Central memory CD4-positive, alpha-beta T cell (primary cell): ENCODE measurements around the gene KAT7.
"Not testable (repeated sequence)": the region's sequence is repeated elsewhere in the genome, so short reads cannot be mapped to it uniquely, and the experiment has no call there.

Experiments
- DNase-seq: peaks from one replicate; pipeline ENCODE4 v3.0.0; 2022

KAT7 gene

DNA sequence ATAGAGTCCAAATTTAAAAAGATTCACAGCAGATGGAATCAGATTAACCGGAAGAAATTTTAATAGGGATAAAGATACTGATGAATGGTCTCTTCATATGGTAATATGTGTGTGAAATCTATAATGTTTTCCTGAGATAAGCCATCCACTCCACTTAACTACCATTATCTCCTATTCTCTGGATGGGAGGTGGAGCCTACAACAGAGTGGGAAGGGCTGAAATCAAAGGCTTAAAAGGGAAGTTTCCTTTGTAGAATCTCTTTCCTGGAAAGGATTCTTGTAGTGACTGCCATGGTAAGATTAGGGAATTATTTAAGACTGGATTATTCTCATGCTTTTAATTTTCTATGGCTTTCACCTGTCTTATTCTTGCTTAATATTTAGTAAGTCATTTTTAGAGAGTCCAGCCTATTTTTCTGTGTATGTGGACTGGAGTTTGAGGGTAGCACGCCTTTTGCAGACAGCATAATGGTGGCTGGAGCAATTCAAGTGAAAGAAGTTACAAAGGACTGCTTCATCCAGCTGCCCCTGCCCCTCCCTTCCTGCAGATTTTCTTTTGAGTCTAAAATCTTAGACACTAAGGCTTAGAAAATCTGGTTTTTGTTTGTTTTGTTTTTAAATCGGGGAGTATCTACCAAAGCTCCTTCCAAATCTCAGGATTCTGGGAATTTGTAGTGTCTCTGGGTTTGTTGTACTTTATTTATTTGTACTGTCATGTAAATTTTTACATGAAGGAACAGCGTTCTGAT lies 26.5 kb downstream of the KAT7 start:
- DNase-seq, result no peak

DNA sequence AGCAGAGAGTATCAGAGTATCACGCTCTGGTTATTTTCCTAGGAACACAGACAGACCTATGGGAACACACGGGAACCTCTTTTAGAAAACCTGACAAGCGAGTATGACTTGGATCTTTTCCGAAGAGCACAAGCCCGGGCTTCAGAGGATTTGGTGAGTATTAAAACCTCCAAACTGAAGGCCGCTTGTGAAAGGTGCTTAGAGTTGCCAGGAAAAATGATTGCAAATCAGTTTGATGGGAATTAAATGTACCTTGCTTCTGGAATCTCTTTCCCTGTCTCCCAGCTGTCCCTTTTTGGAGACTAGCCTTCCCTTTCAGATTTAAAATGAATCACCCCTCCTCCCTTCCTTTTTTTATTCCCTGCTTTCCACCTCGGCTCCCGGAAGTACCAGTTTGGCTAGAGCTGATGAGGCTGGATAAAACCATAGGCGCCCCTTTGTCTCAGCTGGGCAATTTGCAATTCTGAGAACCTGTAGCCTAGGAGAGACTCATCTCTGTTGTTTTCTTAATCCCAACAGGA lies 27.3 kb downstream of the KAT7 start:
- no peak for DNase-seq

- DNase-seq, result peak; percentile 77
These were observed 29.5 kb downstream of the KAT7 start for GRCh38 chr17:49817993-49818392.

DNA sequence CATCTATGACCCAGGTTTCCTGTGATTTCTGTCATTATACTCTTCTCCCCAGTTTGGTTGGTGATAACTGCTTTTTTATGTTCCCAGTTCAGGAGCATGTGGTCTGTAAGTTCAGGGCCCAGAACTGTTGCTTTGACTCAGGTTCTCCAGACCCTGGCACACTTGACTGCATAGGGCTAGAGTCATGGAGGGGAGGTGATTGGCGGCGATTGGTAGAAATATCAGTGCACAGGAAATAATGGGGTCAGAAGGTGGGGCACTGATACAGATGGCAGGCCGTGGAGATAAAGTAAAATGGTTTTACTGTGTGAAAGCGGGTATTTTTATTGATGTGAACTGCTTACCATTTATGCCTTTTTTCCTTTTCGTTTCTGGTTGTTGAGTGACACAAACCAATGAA lies 30.7 kb downstream of the KAT7 start:
- no peak for DNase-seq

GRCh38 chr17:49819651-49820050 lies 31.2 kb downstream of the KAT7 start:
- no peak for DNase-seq

- DNase-seq, result no peak
These were observed 32.3 kb downstream of the KAT7 start for GRCh38 chr17:49820773-49821172.

DNA sequence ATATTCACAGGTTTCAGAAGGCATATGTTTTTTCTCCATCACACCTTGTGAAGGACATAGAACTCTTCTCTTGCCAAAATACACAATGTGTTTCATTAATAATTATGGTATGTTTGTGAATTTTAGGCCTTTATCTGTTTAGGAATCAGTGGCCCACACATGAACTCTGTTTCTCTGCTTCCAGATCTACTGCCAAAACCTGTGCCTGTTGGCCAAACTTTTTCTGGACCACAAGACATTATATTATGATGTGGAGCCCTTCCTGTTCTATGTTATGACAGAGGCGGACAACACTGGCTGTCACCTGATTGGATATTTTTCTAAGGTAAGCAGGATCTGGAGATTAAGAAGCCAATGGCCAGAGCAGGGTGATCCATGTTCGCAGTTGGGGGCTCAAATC lies 33.0 kb downstream of the KAT7 start:
- DNase-seq, result no peak

GRCh38 chr17:49821916-49822315 lies 33.4 kb downstream of the KAT7 start:
- DNase-seq, result no peak

DNA sequence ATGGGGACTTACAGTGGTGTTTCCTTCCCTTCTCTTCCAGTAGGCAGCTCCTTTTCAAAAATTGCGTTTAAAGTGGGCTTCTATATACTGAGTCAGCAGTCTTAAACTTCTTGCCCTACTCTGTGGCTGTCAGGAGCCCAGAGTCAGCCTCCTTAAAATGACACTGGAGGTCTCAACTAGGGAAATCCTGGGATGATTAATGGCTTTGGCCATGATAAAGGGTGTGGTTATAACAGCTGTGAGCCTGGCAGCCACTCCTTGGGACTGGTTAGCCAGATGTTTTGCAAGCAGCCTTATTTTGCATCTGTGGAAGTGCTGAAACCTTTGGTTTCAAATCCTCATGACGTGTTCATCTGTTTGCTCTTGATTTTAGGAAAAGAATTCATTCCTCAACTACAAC lies 34.3 kb downstream of the KAT7 start:
- DNase-seq, result no peak

DNA sequence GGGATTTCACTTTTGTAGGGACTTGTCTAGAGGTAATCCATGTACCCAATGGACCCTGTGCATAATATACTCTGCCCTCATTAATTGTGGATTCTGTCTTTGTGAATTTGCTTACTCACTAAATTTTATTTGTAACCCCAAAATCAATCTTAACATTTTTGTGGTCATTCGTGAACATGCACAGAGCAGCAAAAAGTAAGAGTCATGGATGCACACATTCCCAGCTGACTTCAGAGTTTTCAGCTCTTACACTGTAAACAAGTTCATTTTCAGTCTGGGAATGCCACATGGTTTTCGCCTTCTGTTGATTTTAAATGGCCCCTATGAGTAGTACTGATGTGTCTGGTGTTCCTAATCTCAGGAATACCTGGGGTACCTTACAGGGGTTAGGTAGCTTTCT lies 35.1 kb downstream of the KAT7 start:
- no peak for DNase-seq

- no peak for DNase-seq
These were observed 37.2 kb downstream of the KAT7 start for GRCh38 chr17:49825645-49826044.

- not testable (repeated sequence) for DNase-seq
These were observed 39.8 kb downstream of the KAT7 start for GRCh38 chr17:49828325-49828724.

- DNase-seq, result no peak
These were observed 40.5 kb downstream of the KAT7 start for GRCh38 chr17:49829026-49829425.

GRCh38 chr17:49830605-49831004 lies 42.1 kb downstream of the KAT7 start:
- no peak for DNase-seq

DNA sequence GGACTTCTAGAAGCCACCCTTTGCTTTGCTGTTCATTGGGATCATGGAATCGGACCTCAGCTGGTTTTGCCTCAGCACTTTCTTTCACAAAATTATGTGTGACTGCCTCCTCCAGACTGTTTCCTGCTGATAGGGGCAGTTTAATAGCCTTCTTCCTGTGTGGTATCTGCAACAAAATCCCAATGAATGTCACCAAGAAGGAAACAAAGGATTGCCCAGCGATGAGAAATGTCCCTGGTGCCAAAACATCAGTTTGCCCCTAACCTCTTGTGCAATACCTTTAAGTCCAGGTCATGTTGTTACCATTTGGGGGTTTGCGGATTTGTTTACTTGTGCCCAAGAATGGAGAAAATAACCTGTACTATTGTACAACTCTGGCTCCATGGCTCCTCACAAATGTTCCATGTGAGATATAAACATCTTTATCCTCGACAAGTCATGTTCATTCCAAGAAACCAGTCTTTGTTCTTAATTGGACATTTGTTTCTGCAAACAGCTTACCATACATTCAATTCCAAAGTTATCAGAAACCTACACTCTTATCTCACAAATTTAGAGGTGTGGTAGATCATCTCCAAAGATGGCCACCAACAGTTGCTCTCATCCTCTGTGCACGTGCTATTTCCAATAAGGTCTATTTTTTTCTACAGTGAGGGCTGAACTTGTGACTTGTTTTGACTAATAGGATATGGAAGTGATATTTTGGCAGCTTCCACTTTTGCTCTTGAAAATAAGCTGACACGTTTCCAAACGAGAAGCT lies 44.5 kb downstream of the KAT7 start:
- no peak for DNase-seq

GRCh38 chr17:49834118-49834743 lies 45.8 kb downstream of the KAT7 start:
- DNase-seq, result no peak

GRCh38 chr17:49835472-49835871 lies 47.0 kb downstream of the KAT7 start:
- no peak for DNase-seq

- DNase-seq, result no peak
These were observed 47.9 kb downstream of the KAT7 start for GRCh38 chr17:49836111-49837030.

DNA sequence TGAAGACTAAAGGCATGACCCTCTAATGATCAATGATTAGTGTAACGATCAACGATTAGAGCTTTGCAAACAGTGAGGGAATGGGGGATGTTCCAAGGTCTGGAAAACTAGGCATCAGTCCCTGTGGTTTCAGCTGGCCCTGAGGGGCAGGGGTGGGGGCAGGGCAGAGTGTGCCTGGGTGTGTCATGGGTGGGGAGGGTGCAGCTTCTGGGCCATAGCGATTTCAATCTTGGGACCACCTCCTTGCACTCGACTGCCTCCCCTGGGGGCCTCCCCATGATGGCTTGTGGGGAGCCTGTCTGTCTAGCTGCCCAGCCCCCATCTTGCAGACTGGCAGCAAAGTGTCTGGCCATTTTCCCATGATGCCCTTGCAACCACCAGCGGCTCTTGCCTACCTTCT lies 51.0 kb downstream of the KAT7 start:
- DNase-seq, result no peak

GRCh38 chr17:49841548-49841947 lies 53.1 kb downstream of the KAT7 start:
- DNase-seq, result no peak

DNA sequence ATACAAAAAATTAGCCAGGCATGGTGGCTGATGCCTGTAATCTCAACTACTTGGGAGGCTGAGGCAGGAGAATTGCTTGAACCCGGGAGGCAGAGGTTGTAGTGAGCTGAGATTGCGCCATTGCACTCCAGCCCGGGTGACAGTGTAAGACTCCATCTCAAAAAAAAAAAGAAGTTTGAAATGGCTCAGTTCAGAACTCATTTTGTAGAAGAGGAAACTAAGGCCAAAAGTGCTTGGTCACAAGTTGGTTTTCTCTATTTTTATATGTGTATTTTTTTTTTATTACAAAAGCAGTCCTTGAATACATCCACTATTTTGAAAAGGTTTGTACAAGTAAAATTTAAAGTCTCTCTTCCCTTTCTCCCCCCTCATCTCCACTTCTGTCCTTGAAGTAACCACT lies 53.9 kb downstream of the KAT7 start:
- DNase-seq, result no peak

GRCh38 chr17:49842846-49843245 lies 54.4 kb downstream of the KAT7 start:
- DNase-seq, result no peak
